Endothelial cell (in vitro differentiated cells): Measurements from ENCODE around the gene RHCE. TPM values are rescaled to one million over a fixed set of nuclear protein-coding genes. Genes with fewer than 3 reads are reported as not detected.

ENCODE experiments used
- DNase-seq: peaks from one replicate; pipeline ENCODE4 v3.0.0; 2021; ENCODE audit warnings: low spot score
- H3K27ac Mint-ChIP-seq: one replicate; pipeline ENCODE4 v1.8.0; 2021; ENCODE audit warnings: mixed read lengths, inconsistent platforms; ENCODE audit not compliant: unreplicated experiment
- H3K27me3 Mint-ChIP-seq: one replicate; pipeline ENCODE4 v1.8.0; 2021; ENCODE audit warnings: mild to moderate bottlenecking, moderate library complexity, mixed read lengths, inconsistent platforms; ENCODE audit not compliant: unreplicated experiment
- H3K36me3 Mint-ChIP-seq: one replicate; pipeline ENCODE4 v1.8.0; 2021; ENCODE audit warnings: mild to moderate bottlenecking, low read depth, mixed read lengths, inconsistent platforms; ENCODE audit not compliant: unreplicated experiment
- H3K4me1 Mint-ChIP-seq: one replicate; pipeline ENCODE4 v1.8.0; 2021; ENCODE audit warnings: mild to moderate bottlenecking, mixed read lengths, inconsistent platforms; ENCODE audit not compliant: unreplicated experiment
- H3K4me3 Mint-ChIP-seq: one replicate; pipeline ENCODE4 v1.8.0; 2021; ENCODE audit warnings: mild to moderate bottlenecking, mixed read lengths, inconsistent platforms; ENCODE audit not compliant: unreplicated experiment
- H3K9me3 Mint-ChIP-seq: one replicate; pipeline ENCODE4 v1.8.0; 2021; ENCODE audit warnings: mixed read lengths, inconsistent platforms; ENCODE audit not compliant: unreplicated experiment
- CTCF ChIP-seq: fragments of 200-600 bp; sonication (generic); IDR thresholded peaks from one replicate; pipeline ENCODE4 v1.5.0; 2021; ENCODE audit warnings: antibody characterized with exemption; ENCODE audit not compliant: unreplicated experiment
- total RNA-seq: library from RNA; stranded (reverse); fragmentation: NEBNext Ultra II Directional; extraction: Animal tissue kit (Norgen Biotek cat#: 25700); gene quantifications from one replicate; pipeline ENCODE4 v1.2.1, GENCODE V29; 2021; ENCODE audit not compliant: unreplicated experiment

RHCE gene
- total RNA-seq, 1 donor from 2014 or later: 2.4 TPM

- no peak for TF ChIP-seq CTCF
- peaks cover 28% of the 10 kb centered on the region for H3K36me3 Mint-ChIP-seq
- no peaks in the 10 kb centered on the region for H3K27me3 Mint-ChIP-seq
- no peaks in the 10 kb centered on the region for H3K9me3 Mint-ChIP-seq
- H3K4me1 Mint-ChIP-seq: peaks cover under 1% of the 10 kb centered on the region
- H3K4me3 Mint-ChIP-seq: no peak overlapping the region
- no peak for DNase-seq
- no peak overlapping the region for H3K27ac Mint-ChIP-seq
Measured at GRCh38 chr1:25356441-25356840, 64.2 kb downstream of the RHCE start.

- H3K27me3 Mint-ChIP-seq: no peaks in the 10 kb centered on the region
- no peak for TF ChIP-seq CTCF
- DNase-seq: no peak
- peaks cover 28% of the 10 kb centered on the region for H3K36me3 Mint-ChIP-seq
- no peaks in the 10 kb centered on the region for H3K4me1 Mint-ChIP-seq
- H3K27ac Mint-ChIP-seq: no peak overlapping the region
- no peaks in the 10 kb centered on the region for H3K9me3 Mint-ChIP-seq
- no peak overlapping the region for H3K4me3 Mint-ChIP-seq
Measured at GRCh38 chr1:25355841-25356395, 64.7 kb downstream of the RHCE start.

GRCh38 chr1:25349606-25350005 is 71.0 kb downstream of the RHCE start:
- no peaks in the 10 kb centered on the region for H3K4me1 Mint-ChIP-seq
- H3K27me3 Mint-ChIP-seq: no peaks in the 10 kb centered on the region
- H3K36me3 Mint-ChIP-seq: peaks cover 12% of the 10 kb centered on the region
- no peak overlapping the region for H3K4me3 Mint-ChIP-seq
- no peak for DNase-seq
- no peak overlapping the region for H3K27ac Mint-ChIP-seq
- no peaks in the 10 kb centered on the region for H3K9me3 Mint-ChIP-seq
- no peak for TF ChIP-seq CTCF

GRCh38 chr1:25347556-25347955 is 73.1 kb downstream of the RHCE start:
- no peak for TF ChIP-seq CTCF
- DNase-seq: no peak
- no peaks in the 10 kb centered on the region for H3K27me3 Mint-ChIP-seq
- H3K36me3 Mint-ChIP-seq: peaks cover 18% of the 10 kb centered on the region
- peak overlapping the region; percentile 25 for H3K4me3 Mint-ChIP-seq
- no peaks in the 10 kb centered on the region for H3K4me1 Mint-ChIP-seq
- H3K9me3 Mint-ChIP-seq: no peaks in the 10 kb centered on the region
- no peak overlapping the region for H3K27ac Mint-ChIP-seq

- Mint-ChIP-seq H3K4me3 (no peak overlapping the region), H3K27ac (no peak overlapping the region), H3K27me3 (no peaks in the 10 kb centered on the region), H3K9me3 (no peaks in the 10 kb centered on the region), H3K36me3 (peaks cover 15% of the 10 kb centered on the region), H3K4me1 (peaks cover 12% of the 10 kb centered on the region)
- no peak for DNase-seq
- no peak for TF ChIP-seq CTCF
Measured at GRCh38 chr1:25343872-25344271, 76.8 kb downstream of the RHCE start.
